ENCODE results near the gene ADAM33.

DNA sequence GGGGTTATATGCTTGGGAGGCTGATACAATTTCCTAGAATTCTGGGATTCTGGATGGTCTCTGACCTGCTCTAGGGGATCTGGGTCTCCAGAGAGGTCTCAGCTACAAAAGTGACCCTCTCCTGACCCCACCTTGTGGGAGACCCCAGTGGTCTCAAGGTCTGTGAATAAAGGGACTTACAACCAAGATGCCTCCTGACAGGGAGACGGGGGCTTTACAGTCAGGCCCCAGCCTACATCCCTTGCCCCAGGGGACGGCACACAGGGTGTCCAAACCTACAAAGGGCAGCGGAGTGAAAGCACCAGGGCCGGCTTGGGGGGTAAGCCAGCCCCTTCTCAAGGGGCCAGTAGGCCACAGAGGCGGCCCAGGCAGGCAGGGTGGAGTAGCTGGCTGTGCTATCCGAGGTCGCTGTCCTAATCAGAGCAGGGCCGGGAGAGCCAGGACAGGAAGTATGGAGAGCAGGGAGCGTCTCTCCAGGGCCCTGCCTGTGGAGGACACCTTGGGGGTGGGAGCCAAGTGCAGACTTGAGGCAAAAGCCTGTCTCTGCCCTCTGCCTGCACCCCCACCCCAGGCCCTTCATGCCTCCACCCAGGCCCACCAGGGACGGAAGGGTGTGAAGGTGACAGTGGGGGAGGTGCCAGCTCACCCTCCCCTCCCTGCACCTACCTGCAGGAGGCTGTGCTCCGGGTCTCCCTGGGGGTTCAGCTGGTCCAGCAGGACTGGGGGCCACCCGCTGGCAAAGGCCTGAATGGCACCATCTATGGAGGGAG, 22.1 kb downstream of the ADAM33 start:
- TF ChIP-seq, protein P1, sequence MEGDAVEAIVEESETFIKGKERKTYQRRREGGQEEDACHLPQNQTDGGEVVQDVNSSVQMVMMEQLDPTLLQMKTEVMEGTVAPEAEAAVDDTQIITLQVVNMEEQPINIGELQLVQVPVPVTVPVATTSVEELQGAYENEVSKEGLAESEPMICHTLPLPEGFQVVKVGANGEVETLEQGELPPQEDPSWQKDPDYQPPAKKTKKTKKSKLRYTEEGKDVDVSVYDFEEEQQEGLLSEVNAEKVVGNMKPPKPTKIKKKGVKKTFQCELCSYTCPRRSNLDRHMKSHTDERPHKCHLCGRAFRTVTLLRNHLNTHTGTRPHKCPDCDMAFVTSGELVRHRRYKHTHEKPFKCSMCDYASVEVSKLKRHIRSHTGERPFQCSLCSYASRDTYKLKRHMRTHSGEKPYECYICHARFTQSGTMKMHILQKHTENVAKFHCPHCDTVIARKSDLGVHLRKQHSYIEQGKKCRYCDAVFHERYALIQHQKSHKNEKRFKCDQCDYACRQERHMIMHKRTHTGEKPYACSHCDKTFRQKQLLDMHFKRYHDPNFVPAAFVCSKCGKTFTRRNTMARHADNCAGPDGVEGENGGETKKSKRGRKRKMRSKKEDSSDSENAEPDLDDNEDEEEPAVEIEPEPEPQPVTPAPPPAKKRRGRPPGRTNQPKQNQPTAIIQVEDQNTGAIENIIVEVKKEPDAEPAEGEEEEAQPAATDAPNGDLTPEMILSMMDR (IDR thresholded peaks at IDR 0.05 in 4 of 5, conservative IDR thresholded peaks at IDR 0.05 in 1 of 5) = no peak
- TF ChIP-seq POLR2A (IDR thresholded peaks at IDR 0.05) = no peak

All from gastrocnemius medialis (tissue), 4 donors.